ENCODE data around the gene PRSS35.
"Not testable (repeated sequence)": the region's sequence is repeated elsewhere in the genome, so short reads cannot be mapped to it uniquely, and the experiment has no call there.

The PRSS35 gene

GRCh38 chr6:83511901-83512681 lies at the start of gene PRSS35:
TSS of gene PRSS35 (plus strand) at chr6:83512534. CDS start at chr6:83523442, 10,908 bp downstream.
- peak in 1 of 2 donors; percentile 7 for DNase-seq

- no peak for DNase-seq
Observed at GRCh38 chr6:83463886-83464285, 48.4 kb upstream of the PRSS35 start.

- no peak for DNase-seq
Observed at GRCh38 chr6:83464381-83465140, 47.8 kb upstream of the PRSS35 start.

GRCh38 chr6:83466328-83466727 lies 46.0 kb upstream of the PRSS35 start:
- no peak for DNase-seq

- DNase-seq: peak; percentile 12 to 64
Observed at GRCh38 chr6:83467620-83468036, 44.7 kb upstream of the PRSS35 start.

GRCh38 chr6:83470001-83470400 lies 42.3 kb upstream of the PRSS35 start:
- no peak for DNase-seq

- DNase-seq: no peak
Observed at GRCh38 chr6:83470587-83470986, 41.7 kb upstream of the PRSS35 start.

- no peak for DNase-seq
Observed at GRCh38 chr6:83472767-83473166, 39.6 kb upstream of the PRSS35 start.

GRCh38 chr6:83474309-83474708 lies 38.0 kb upstream of the PRSS35 start:
- no peak for DNase-seq

GRCh38 chr6:83476971-83477370 lies 35.4 kb upstream of the PRSS35 start:
- DNase-seq: no peak

GRCh38 chr6:83479389-83479788 lies 32.9 kb upstream of the PRSS35 start:
- no peak for DNase-seq

- DNase-seq: no peak
Observed at GRCh38 chr6:83480470-83480869, 31.9 kb upstream of the PRSS35 start.

- not testable (repeated sequence) for DNase-seq
Observed at GRCh38 chr6:83481938-83482337, 30.4 kb upstream of the PRSS35 start.

- DNase-seq: no peak
Observed at GRCh38 chr6:83488448-83488847, 23.9 kb upstream of the PRSS35 start.

GRCh38 chr6:83488861-83489260 lies 23.5 kb upstream of the PRSS35 start:
- DNase-seq: no peak

- no peak for DNase-seq
Observed at GRCh38 chr6:83490217-83490807, 22.0 kb upstream of the PRSS35 start.

- no peak for DNase-seq
Observed at GRCh38 chr6:83505356-83505755, 7.0 kb upstream of the PRSS35 start.

GRCh38 chr6:83509441-83509840 lies 2.9 kb upstream of the PRSS35 start:
- no peak for DNase-seq

GRCh38 chr6:83510791-83511190 lies 1.5 kb upstream of the PRSS35 start:
- no peak for DNase-seq

GRCh38 chr6:83511266-83511665 lies 1.1 kb upstream of the PRSS35 start:
- DNase-seq: no peak

- no peak for DNase-seq
Observed at GRCh38 chr6:83514466-83514865, 2.1 kb downstream of the PRSS35 start.

- DNase-seq: peak in 1 of 2 donors; percentile 48
Observed at GRCh38 chr6:83514866-83515466, 2.6 kb downstream of the PRSS35 start.

GRCh38 chr6:83517500-83517899 lies 5.2 kb downstream of the PRSS35 start:
- DNase-seq: no peak

All from CD4-positive, alpha-beta T cell treated with Interleukin-1 beta for 1 hour (primary cell).